C4-2B (cell line): ENCODE measurements around the gene CLDN6.

Experiments used
- ZFX ChIP-seq: fragments of 450-650 bp; IDR thresholded peaks from 2 replicates; pipeline ENCODE4 v1.6.1; 2017
- TF ChIP-seq, protein P1 (sequence below): fragments of 450-650 bp; conservative IDR thresholded peaks from 2 replicates; pipeline ENCODE4 v1.5.1; 2017; ENCODE audit warnings: mild to moderate bottlenecking

GRCh38 chr16:3023415-3023668 lies 5.4 kb upstream of the CLDN6 start:
- TF ChIP-seq, protein P1, sequence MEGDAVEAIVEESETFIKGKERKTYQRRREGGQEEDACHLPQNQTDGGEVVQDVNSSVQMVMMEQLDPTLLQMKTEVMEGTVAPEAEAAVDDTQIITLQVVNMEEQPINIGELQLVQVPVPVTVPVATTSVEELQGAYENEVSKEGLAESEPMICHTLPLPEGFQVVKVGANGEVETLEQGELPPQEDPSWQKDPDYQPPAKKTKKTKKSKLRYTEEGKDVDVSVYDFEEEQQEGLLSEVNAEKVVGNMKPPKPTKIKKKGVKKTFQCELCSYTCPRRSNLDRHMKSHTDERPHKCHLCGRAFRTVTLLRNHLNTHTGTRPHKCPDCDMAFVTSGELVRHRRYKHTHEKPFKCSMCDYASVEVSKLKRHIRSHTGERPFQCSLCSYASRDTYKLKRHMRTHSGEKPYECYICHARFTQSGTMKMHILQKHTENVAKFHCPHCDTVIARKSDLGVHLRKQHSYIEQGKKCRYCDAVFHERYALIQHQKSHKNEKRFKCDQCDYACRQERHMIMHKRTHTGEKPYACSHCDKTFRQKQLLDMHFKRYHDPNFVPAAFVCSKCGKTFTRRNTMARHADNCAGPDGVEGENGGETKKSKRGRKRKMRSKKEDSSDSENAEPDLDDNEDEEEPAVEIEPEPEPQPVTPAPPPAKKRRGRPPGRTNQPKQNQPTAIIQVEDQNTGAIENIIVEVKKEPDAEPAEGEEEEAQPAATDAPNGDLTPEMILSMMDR = no peak
- TF ChIP-seq ZFX = no peak
